Neural progenitor cell (in vitro differentiated cells): ENCODE results near the gene CAPN14. TPM values are rescaled to one million over a fixed set of nuclear protein-coding genes. Genes with fewer than 3 reads are reported as not detected.
A peak's percentile ranks its signal among the peaks of the same experiment; 100 is the strongest.

Source experiments
- DNase-seq: peaks from one replicate; pipeline ENCODE4 v3.0.0-alpha.2; 2016; ENCODE audit warnings: low spot score
- H2AFZ ChIP-seq: fragments of 200-600 bp; sonication (generic); replicated peaks from 2 replicates; pipeline ENCODE4 v1.6.1; 2016; ENCODE audit warnings: antibody characterized with exemption
- H3F3A ChIP-seq: fragments of 200-600 bp; sonication (generic); 2 replicates; pipeline ENCODE4 v1.6.1; 2016; ENCODE audit warnings: antibody characterized with exemption, low read depth
- H3K27ac ChIP-seq: fragments of 200-600 bp; sonication (generic); 2 replicates; pipeline ENCODE4 v1.5.1; 2016; ENCODE audit warnings: mild to moderate bottlenecking
- H3K27me3 ChIP-seq: fragments of 200-600 bp; sonication (generic); 2 replicates; pipeline ENCODE4 v1.6.1; 2016; ENCODE audit warnings: mild to moderate bottlenecking, moderate library complexity
- H3K36me3 ChIP-seq: fragments of 200-600 bp; sonication (generic); 2 replicates; pipeline ENCODE4 v1.5.1; 2016
- H3K4me1 ChIP-seq: fragments of 200-600 bp; sonication (generic); 2 replicates; pipeline ENCODE4 v1.6.1; 2016; ENCODE audit warnings: mixed run types
- H3K4me2 ChIP-seq: fragments of 200-600 bp; sonication (generic); 2 replicates; pipeline ENCODE4 v1.6.1; 2016
- H3K4me3 ChIP-seq: fragments of 200-600 bp; sonication (generic); 2 replicates; pipeline ENCODE4 v1.5.1; 2016
- H3K79me2 ChIP-seq: fragments of 200-600 bp; sonication (generic); 2 replicates; pipeline ENCODE4 v1.6.1; 2016; ENCODE audit warnings: low read depth
- H3K9ac ChIP-seq: fragments of 200-600 bp; sonication (generic); 2 replicates; pipeline ENCODE4 v1.6.1; 2016
- H3K9me3 ChIP-seq: fragments of 200-600 bp; sonication (generic); 2 replicates; pipeline ENCODE4 v1.5.1; 2016; ENCODE audit warnings: low read depth
- H4K20me1 ChIP-seq: fragments of 200-600 bp; sonication (generic); 2 replicates; pipeline ENCODE4 v1.6.1; 2016; ENCODE audit warnings: low read depth
- H3K27ac Mint-ChIP-seq: 3 replicates; pipeline ENCODE4 v1.8.0; 2021; ENCODE audit warnings: mixed read lengths
- H3K27me3 Mint-ChIP-seq: 2 replicates; pipeline ENCODE4 v1.8.0; 2022; ENCODE audit warnings: low read depth, mild to moderate bottlenecking, inconsistent platforms, moderate library complexity, mixed read lengths; ENCODE audit not compliant: insufficient read depth
- H3K36me3 Mint-ChIP-seq: 3 replicates; pipeline ENCODE4 v1.8.0; 2021; ENCODE audit warnings: mixed read lengths
- H3K4me1 Mint-ChIP-seq: 3 replicates; pipeline ENCODE4 v1.8.0; 2021; ENCODE audit warnings: mixed read lengths
- H3K4me3 Mint-ChIP-seq: 3 replicates; pipeline ENCODE4 v1.8.0; 2021; ENCODE audit warnings: mild to moderate bottlenecking, moderate library complexity, mixed read lengths
- H3K9me3 Mint-ChIP-seq: 3 replicates; pipeline ENCODE4 v1.8.0; 2020; ENCODE audit warnings: mixed read lengths
- CTCF ChIP-seq: fragments of 200-600 bp; sonication (generic); IDR thresholded peaks from 2 replicates; pipeline ENCODE4 v1.5.1; 2017; ENCODE audit warnings: antibody characterized with exemption, mild to moderate bottlenecking
- EZH2 ChIP-seq: fragments of 200-600 bp; sonication (generic); IDR thresholded peaks from 2 replicates; pipeline ENCODE4 v1.6.1; 2017; ENCODE audit warnings: antibody characterized with exemption, mild to moderate bottlenecking, moderate library complexity
- EZH2phosphoT487 ChIP-seq: fragments of 200-600 bp; sonication (generic); IDR thresholded peaks from 2 replicates; pipeline ENCODE4 v1.6.1; 2017; ENCODE audit warnings: antibody characterized with exemption
- total RNA-seq: library from RNA; depleted of rRNA; stranded (reverse); fragments of >200 nt; gene quantifications from 2 replicates; pipeline ENCODE4 v1.2.3, GENCODE V29; 2015; ENCODE audit warnings: low replicate concordance

Gene CAPN14
- total RNA-seq, 1 donor from 2014 or later = 0.04 TPM

GRCh38 chr2:31247711-31248110 lies 30.4 kb upstream of the CAPN14 start:
- TF ChIP-seq CTCF = no peak
- TF ChIP-seq EZH2 = no peak
- no peak for TF ChIP-seq EZH2phosphoT487
- no peak for DNase-seq
- H3K9ac ChIP-seq = no peak overlapping the region
- no peaks in the 10 kb centered on the region for H3K4me1 ChIP-seq
- Mint-ChIP-seq H3K27ac (peak overlapping the region; percentile 33), H3K9me3 (no peaks in the 10 kb centered on the region), H3K27me3 (peaks cover 4% of the 10 kb centered on the region), H3K36me3 (peaks cover 4% of the 10 kb centered on the region), H3K4me1 (no peaks in the 10 kb centered on the region), H3K4me3 (no peak overlapping the region)
- no peak overlapping the region for H3K27ac ChIP-seq
- H3K36me3 ChIP-seq = no peaks in the 10 kb centered on the region
- H3K27me3 ChIP-seq = no peaks in the 10 kb centered on the region
- H4K20me1 ChIP-seq = no peaks in the 10 kb centered on the region
- no peak overlapping the region for H3K4me2 ChIP-seq
- no peak overlapping the region for H3K4me3 ChIP-seq
- no peak overlapping the region for H2AFZ ChIP-seq
- H3K79me2 ChIP-seq = no peaks in the 10 kb centered on the region
- H3F3A ChIP-seq = no peaks in the 10 kb centered on the region
- H3K9me3 ChIP-seq = no peaks in the 10 kb centered on the region

- H3K36me3 Mint-ChIP-seq = peaks cover 4% of the 10 kb centered on the region
- H3K9me3 Mint-ChIP-seq = no peaks in the 10 kb centered on the region
- H3K27me3 ChIP-seq = no peaks in the 10 kb centered on the region
Measured at GRCh38 chr2:31246184-31246852, 29.0 kb upstream of the CAPN14 start.

GRCh38 chr2:31244101-31244500 lies 26.8 kb upstream of the CAPN14 start:
- H3K9me3 ChIP-seq = no peaks in the 10 kb centered on the region
- no peaks in the 10 kb centered on the region for H3F3A ChIP-seq
- H3K79me2 ChIP-seq = no peaks in the 10 kb centered on the region
- H3K4me3 Mint-ChIP-seq = peak overlapping the region; percentile 15
- no peak overlapping the region for H3K27ac Mint-ChIP-seq
- H3K36me3 Mint-ChIP-seq = peaks cover 4% of the 10 kb centered on the region
- H2AFZ ChIP-seq = no peak overlapping the region
- H3K9ac ChIP-seq = no peak overlapping the region
- H3K27ac ChIP-seq = no peak overlapping the region
- H3K27me3 ChIP-seq = no peaks in the 10 kb centered on the region
- H3K4me1 Mint-ChIP-seq = peaks cover 3% of the 10 kb centered on the region
- no peak for TF ChIP-seq CTCF
- no peak for TF ChIP-seq EZH2phosphoT487
- no peak for TF ChIP-seq EZH2
- DNase-seq = no peak
- H3K4me1 ChIP-seq = no peaks in the 10 kb centered on the region
- H4K20me1 ChIP-seq = no peaks in the 10 kb centered on the region
- H3K4me3 ChIP-seq = no peak overlapping the region
- H3K9me3 Mint-ChIP-seq = no peaks in the 10 kb centered on the region
- H3K27me3 Mint-ChIP-seq = no peaks in the 10 kb centered on the region
- H3K36me3 ChIP-seq = no peaks in the 10 kb centered on the region
- no peak overlapping the region for H3K4me2 ChIP-seq

More at GRCh38 chr2:31246184-31246852, 29.0 kb upstream of the CAPN14 start:
- no peak overlapping the region for H3K27ac ChIP-seq
- Mint-ChIP-seq H3K27me3 (peaks cover 3% of the 10 kb centered on the region), H3K4me1 (no peaks in the 10 kb centered on the region), H3K4me3 (no peak overlapping the region), H3K27ac (no peak overlapping the region)
- no peaks in the 10 kb centered on the region for H3K4me1 ChIP-seq
- H2AFZ ChIP-seq = no peak overlapping the region
- TF ChIP-seq CTCF = no peak
- TF ChIP-seq EZH2phosphoT487 = no peak
- no peak for TF ChIP-seq EZH2
- DNase-seq = no peak
- no peaks in the 10 kb centered on the region for H3K9me3 ChIP-seq
- H3K9ac ChIP-seq = no peak overlapping the region
- no peak overlapping the region for H3K4me2 ChIP-seq
- H3F3A ChIP-seq = no peaks in the 10 kb centered on the region
- H4K20me1 ChIP-seq = no peaks in the 10 kb centered on the region
- no peak overlapping the region for H3K4me3 ChIP-seq
- no peaks in the 10 kb centered on the region for H3K79me2 ChIP-seq
- H3K36me3 ChIP-seq = no peaks in the 10 kb centered on the region
